Endothelial cell of umbilical vein (primary cell): ENCODE measurements around the gene ZNF329.

Experiments used
- POLR2AphosphoS5 ChIP-seq: IDR thresholded peaks from 2 replicates; pipeline ENCODE4 v1.6.1; 2012; ENCODE audit warnings: low read depth, mild to moderate bottlenecking, control low read depth, low read length, moderate library complexity; ENCODE audit not compliant: insufficient read depth
- TF ChIP-seq, protein P1 (sequence below), 2 donors: IDR thresholded peaks; 1 replicate in 1 of 2; 2 replicates in 1 of 2; pipeline ENCODE4 v1.5.1; 2011; ENCODE audit warnings: low read length in 2 of 2, mild to moderate bottlenecking in 2 of 2, moderate library complexity in 2 of 2, control low read depth in 1 of 2, inconsistent platforms in 1 of 2, low read depth in 1 of 2; ENCODE audit not compliant: insufficient read depth in 1 of 2; ENCODE audit errors: extremely low read depth in 1 of 2

DNA sequence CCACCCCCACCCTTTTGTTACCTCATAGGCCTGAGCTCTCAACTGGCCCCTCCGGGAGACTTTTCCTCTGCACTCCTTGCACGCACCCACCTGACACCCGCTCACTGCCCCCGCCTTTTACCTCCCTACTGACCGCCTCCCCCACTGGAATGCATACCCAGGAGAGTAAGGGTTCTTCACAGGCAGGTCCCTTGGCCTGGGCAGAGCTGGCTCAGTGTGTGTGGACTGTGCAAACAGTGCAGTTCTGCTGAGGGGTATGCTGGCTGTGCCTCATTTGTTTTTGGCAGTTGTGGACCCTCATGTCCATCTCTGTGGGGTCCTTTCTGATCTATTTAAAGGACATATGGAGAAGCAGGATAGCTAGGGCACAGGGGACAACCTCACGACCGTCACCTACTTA lies 57.5 kb downstream of the ZNF329 start:
- TF ChIP-seq, protein P1, sequence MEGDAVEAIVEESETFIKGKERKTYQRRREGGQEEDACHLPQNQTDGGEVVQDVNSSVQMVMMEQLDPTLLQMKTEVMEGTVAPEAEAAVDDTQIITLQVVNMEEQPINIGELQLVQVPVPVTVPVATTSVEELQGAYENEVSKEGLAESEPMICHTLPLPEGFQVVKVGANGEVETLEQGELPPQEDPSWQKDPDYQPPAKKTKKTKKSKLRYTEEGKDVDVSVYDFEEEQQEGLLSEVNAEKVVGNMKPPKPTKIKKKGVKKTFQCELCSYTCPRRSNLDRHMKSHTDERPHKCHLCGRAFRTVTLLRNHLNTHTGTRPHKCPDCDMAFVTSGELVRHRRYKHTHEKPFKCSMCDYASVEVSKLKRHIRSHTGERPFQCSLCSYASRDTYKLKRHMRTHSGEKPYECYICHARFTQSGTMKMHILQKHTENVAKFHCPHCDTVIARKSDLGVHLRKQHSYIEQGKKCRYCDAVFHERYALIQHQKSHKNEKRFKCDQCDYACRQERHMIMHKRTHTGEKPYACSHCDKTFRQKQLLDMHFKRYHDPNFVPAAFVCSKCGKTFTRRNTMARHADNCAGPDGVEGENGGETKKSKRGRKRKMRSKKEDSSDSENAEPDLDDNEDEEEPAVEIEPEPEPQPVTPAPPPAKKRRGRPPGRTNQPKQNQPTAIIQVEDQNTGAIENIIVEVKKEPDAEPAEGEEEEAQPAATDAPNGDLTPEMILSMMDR (IDR thresholded peaks at IDR 0.05; ENCODE audit: extremely low read depth in 1 of 2, insufficient read depth in 1 of 2, low read depth in 1 of 2, low read length in 2 of 2): no peak
- TF ChIP-seq POLR2AphosphoS5: no peak
